KG1 (cell line): Measurements from ENCODE around the gene NBAS.

Source experiments
- DNase-seq: peaks from one replicate; lab custom pipeline; 2025; lab: John Stamatoyannopoulos, UW

The NBAS gene

GRCh38 chr2:15163326-15163725 is 397.8 kb downstream of the NBAS start:
- no peak for DNase-seq

- no peak for DNase-seq
Measured at GRCh38 chr2:15162620-15163019, 398.5 kb downstream of the NBAS start.

DNA sequence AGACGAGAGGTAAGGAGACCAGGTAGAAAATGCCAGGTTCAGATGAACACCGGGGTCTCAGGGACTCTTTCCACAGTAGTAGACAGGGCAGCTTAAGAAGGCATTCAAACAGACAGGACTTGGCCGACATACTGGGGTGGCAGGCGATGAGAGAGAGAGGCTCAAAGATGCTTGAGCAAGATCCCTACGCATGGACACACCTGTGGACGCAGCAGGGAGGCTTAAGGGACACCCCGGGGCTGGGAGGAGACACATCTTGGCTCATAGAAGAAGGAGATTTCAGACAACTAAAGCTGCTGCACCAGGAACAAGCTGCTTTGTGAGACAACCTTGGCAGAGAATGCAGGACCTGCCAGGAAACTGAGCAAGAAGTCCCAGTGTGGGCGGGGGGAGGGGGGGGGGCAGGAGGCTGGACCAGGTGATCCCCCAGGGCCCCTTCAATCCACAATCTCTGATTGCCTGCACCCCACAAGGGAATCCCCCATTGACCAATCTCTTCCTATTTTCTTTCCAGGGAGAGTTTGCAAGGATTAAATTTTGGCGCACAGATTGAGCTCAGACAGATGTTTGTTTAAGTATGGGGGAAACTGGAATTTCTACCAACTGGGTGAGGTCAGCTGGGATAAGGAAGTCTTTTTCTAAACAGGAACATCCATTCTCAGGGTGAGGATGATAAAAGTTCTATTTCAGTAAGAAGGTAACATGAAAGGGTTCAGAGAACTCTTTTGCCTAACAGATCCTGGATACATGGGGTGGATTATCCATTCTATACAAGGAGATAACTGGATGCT is 400.7 kb downstream of the NBAS start:
- DNase-seq: no peak

DNA sequence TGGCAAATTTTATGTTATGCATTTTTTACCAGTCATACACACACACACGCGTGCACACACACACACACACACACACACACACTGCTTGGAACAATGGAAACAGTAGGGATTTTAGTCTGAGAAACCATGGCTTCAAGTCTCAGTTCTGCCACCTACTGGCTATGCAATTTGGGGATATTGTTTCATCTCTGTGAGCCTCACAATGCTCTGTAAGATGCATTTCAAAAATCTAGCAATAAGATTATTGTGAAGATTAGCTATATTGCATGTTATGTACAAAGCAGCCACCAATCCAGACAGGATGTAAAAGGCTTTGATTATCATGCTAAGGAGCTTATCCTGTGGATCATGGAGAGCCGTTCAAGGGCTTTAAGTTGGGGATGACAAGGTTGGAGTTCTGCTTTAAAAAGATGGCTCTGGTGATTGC is 401.4 kb downstream of the NBAS start:
- DNase-seq: peak; percentile 24

GRCh38 chr2:15159206-15159605 is 401.9 kb downstream of the NBAS start:
- DNase-seq: no peak

DNA sequence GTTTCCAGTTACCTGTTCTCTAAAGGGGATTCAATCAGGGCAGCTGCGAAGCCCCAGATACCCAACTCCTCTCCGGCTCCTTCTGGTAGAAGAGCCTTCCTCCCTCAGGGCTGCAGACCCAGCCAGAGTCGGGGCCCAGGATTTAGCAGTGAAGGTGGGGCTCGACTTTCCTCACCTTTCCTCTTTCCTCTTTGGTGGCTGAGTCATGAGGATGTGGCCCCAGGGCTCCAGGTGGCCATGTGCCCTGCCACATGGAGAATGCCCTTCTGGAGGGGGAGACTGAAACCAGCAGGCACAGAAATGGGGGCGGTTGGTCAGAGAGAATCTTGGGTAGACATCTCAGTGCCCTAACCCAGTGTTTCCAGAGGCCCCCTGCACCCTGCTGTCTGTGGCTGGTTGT is 402.6 kb downstream of the NBAS start:
- DNase-seq: no peak

DNA sequence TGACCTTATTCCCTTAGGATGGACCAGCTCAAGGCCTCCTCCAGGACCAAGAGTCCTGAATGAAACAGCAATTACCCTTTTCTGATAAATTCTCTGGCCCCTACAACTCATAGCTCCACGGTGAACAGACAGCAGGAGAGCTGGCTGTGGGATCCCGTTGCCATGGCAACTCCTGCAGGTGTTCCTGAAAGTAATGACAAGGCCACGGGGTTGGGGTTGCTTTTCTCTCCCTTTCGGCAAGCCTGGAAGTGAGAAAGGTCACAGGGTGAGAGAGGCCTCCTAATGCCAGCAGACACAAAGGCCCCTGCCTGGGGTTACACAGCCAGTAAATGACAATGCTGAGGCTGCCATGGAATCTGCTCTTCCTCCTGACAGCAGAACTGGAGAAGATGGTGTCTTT is 403.0 kb downstream of the NBAS start:
- no peak for DNase-seq

DNA sequence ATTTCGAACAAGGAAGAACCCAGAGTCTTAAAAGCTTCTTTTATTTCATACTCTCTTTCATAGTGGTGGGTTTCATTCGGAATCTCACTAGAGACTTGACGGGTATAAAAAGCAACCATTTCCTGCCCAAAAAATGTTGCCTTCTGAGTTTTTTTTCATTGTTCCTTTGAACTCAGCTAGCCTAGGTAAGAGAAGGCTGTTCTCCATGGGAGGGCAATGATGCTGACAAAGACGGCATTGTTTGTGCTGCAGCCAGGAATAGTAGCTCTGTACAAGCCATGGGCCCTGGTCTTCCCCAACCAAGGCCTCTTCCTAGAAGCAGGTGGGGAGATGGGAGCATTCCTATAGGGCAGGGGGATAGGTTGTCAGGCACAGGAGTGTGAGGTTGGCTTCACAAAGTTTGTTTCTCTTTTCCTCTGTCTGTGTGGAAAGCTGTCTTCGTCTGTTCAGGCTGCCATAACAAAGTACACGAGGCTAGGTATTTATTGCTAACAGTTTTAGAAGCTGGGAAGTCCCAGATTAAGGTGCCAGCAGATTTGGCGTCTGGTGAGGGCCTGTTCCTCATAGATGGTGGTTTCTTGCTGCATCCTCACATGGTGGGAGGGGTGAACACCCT is 405.1 kb downstream of the NBAS start:
- DNase-seq: no peak

DNA sequence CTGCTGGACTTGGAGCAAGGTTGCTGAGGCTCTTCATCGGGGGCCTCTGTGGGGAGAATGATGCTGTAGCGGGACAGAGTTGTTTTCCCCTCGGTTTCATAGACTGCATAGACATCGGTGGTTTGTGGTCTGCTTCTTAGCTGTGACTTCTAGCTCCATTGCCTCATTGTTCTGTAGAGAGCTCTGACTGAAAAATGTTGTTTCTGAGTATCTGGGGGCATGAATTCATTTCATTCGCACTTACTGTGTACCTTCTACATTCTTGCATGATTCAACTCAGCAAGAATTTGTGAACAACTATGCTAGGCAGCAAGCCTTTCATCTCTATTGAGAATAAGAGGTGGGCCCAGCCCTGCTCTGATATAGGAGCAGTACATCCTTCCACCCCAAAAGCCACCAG is 406.8 kb downstream of the NBAS start:
- no peak for DNase-seq

GRCh38 chr2:15152382-15152781 is 408.8 kb downstream of the NBAS start:
- DNase-seq: no peak

DNA sequence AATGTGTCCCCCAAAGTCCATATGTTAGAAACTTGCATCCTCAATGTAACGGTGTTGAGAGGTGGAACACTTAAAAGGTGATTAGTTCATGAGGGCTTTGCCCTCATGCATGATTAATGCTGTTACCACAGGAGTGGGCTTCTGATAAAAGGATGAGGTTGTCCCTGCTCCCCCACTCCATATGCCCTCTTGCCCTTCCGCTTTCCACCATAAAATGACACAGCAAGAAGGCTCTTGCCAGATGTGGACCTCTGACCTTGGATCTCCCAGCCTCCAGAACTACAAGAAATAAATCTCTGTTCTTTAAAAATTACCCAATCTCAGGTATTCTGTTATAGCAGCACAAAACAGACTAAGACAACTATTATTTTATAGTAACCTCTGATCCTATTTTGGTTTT is 412.1 kb downstream of the NBAS start:
- no peak for DNase-seq

- no peak for DNase-seq
Measured at GRCh38 chr2:15147591-15147990, 413.5 kb downstream of the NBAS start.

DNA sequence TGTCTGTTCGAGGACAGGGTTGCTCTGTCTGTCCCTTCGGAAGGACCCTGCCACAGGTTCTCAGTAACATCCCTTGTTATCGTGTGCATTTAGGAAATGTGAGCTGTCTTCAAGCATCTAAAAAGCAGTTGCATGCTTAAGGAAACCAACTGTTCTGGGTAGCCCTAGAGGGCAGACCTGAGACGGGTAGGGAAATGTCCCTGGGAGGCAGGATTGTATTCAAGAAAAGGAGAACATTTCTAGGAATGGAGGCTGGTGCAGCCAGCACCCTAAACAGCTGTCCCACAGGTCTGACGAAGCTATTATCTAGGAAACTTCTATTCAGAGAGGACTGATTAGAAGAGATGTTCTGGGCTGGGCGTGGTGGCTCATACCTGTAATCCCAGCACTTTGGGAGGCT is 414.2 kb downstream of the NBAS start:
- DNase-seq: no peak

- no peak for DNase-seq
Measured at GRCh38 chr2:15145919-15146318, 415.2 kb downstream of the NBAS start.

- no peak for DNase-seq
Measured at GRCh38 chr2:15145046-15145817, 415.9 kb downstream of the NBAS start.

GRCh38 chr2:15142069-15142689 is 419.0 kb downstream of the NBAS start:
- peak; percentile 56 for DNase-seq

- no peak for DNase-seq
Measured at GRCh38 chr2:15141211-15141610, 419.9 kb downstream of the NBAS start.

DNA sequence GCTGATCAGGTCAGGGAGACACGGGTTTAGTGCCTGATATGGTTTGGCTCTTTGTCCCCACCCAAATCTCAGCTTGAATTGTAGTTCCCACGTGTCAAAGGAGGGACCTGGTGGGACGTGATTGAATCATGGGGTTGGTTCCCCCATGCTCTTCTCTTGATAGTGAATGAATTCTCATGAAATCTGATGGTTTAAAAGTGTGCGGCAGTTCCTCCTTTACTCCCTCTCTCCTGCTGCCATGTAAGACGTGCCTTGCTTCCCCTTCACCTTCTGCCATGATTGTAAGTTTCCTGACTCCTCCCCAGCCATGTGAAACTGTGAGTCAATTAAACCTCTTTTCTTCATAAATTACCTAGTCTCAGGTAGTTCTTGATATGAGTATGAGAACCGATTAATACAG is 424.5 kb downstream of the NBAS start:
- no peak for DNase-seq

- DNase-seq: no peak
Measured at GRCh38 chr2:15134957-15135356, 426.2 kb downstream of the NBAS start.

DNA sequence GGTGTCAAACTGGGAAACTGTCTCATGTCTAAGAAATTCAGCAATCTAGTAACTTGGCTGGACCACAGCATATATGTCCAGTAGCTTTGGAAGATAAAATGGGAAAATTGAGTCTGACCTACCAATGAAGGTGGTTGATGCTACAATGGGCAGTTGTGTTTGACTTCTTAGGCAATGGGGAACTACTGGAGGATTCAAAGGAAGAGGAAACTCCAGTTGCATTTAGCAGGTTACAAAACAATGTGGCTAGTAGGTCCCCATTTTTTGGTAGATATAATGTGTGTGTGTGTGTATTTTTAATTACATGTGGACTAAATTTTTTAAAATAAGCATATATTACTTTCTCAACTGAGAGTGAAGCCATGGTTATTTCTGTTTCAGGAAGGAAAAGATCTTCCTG is 427.7 kb downstream of the NBAS start:
- DNase-seq: no peak

DNA sequence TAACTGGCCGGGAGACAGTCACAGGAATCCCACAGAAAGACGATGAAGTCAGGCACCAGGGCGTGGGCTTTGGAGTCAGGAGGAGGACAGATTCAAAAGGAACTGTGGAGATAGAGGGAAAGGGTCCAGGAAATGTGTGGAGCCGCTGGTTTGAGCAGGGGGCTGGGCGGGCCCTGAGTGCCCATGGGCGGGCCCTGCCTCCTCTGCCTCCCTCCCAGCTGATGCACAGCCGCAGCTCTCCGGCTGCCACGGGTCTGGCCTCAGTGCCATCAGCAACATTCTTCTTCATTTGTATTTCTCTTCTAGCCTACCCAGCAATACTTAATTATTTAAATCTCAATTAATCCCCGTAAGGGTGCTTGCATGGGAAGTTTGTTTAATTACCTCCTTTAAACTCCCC is 432.3 kb downstream of the NBAS start:
- DNase-seq: no peak

- DNase-seq: no peak
Measured at GRCh38 chr2:15127876-15128275, 433.3 kb downstream of the NBAS start.

GRCh38 chr2:15127301-15127700 is 433.8 kb downstream of the NBAS start:
- DNase-seq: no peak
